ENCODE results near the gene TP53I13.

The TP53I13 gene

DNA sequence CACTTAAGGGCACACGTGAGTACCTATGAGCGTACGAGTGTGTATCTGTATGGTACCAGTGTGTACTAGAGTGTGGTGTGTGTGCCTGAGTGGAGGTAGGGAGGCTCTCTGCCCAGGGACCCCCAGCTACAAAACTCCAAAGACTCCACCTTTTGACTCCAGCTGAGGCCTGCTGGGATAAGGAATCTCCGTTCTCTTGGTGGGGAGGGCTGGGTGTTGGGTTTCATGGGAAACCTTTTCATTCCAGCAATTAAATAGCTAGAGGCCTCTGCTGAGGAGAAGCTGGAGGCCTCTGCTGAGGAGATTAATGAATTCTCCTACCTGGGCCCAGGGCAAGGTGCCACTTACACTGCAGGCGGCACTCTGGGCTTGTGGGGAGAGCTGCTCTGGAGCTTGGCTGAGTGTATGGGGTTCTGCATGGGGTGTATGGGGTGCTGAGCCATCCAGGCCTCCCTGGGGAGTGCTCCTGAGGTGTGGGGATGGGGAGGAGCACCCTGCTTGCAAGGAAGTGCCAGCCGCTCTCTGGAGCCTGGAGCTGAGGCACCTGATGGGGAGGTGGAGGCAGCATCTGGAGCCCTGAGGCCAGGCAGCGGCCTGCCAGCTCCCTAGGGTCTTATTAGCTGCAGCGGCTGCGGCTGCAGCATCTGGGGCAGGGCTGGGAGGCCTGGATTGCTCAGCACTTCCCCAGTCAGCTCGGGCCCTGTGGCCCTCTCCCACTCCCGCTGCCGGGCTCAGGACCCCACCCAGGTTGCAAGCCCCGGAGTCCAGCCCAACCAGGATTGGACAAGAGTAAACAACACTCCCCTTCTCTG is 29.1 kb downstream of the TP53I13 start:
- Histone ChIP-seq H3K9ac (0 out of 2 replicates have a peak overlapping the region, but pooled peaks have one; percentile 34), H3K9me3 (no peaks in the 10 kb centered on the region), H3K27me3 (no peaks in the 10 kb centered on the region), H3K4me3 (no peak overlapping the region), H3K4me2 (peak overlapping the region; percentile 97), H3K36me3 (no peaks in the 10 kb centered on the region), H3K4me1 (peaks cover 63% of the 10 kb centered on the region), H3K27ac (peak overlapping the region; percentile 38; the same call in 1 of the 2 replicates), H4K20me1 (peaks cover 77% of the 10 kb centered on the region)
- no peak for TF ChIP-seq Cebpa-rat (IDR thresholded peaks at IDR 0.05)

DNA sequence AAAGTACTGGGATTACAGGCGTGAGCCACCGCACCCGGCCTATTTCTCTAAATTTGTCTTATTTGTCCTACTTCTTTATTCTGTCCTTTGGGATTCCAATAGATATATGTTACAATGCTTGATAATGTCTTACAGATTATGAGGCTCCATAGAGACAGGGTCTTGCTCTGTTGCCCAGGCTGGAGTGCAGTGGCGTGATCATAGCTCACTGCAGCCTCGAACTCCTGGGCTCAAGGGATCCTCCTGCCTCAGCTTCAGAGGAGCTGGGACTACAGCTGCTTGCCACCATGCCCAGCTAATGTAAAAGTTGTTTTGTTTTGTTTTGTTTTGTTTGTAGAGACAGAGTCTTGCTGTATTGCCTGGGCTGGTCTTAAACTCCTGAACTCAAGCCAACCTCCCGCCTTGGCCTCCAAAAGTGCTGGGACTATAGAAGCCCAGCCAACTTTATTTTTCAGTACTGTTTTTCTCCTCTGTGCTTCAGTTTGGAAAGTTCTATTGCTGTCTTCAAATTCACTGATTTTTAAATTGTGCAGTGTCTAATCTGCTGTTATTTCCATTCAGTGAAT is 34.7 kb downstream of the TP53I13 start:
- H4K20me1 ChIP-seq, result peaks cover 74% of the 10 kb centered on the region
- H3K36me3 ChIP-seq, result peaks cover 10% of the 10 kb centered on the region
- no peak overlapping the region for H3K9ac ChIP-seq
- TF ChIP-seq Cebpa-rat (IDR thresholded peaks at IDR 0.05), result no peak
- H3K4me3 ChIP-seq, result no peak overlapping the region
- H3K4me1 ChIP-seq, result peaks cover 37% of the 10 kb centered on the region
- H3K9me3 ChIP-seq, result no peaks in the 10 kb centered on the region
- H3K27ac ChIP-seq, result no peak overlapping the region
- H3K4me2 ChIP-seq, result no peak overlapping the region
- H3K27me3 ChIP-seq, result no peaks in the 10 kb centered on the region

DNA sequence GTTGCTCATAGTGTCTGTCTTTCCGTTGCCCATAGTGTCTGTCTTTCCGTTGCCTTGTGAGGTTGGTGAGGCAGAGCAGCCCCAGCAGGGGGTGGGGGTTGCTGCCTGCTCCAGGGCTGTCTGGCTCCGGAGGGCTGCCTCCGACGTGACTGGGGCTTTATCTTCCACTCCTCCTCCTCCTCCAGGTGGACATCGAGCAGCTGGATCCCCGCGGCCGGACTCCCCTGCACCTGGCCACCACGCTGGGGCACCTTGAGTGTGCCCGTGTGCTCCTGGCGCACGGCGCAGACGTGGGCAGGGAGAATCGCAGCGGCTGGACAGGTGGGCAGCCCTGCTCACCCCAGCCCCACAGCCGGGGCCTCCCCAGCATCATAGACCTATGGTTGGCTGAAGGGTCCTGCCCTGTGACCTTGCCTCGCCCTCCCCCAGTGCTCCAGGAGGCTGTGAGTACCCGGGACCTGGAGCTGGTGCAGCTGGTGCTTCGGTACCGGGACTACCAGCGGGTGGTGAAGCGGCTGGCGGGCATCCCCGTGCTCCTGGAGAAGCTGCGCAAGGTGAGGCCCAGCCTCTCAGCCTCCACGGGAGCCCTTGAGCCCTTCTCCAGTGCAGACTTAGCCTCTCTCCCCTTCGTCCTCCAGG is 39.2 kb downstream of the TP53I13 start:
- peak overlapping the region; percentile 74 for H3K27ac ChIP-seq
- H3K36me3 ChIP-seq, result peaks cover 54% of the 10 kb centered on the region
- peak overlapping the region; percentile 54 for H3K9ac ChIP-seq
- peak overlapping the region; percentile 62 for H3K4me2 ChIP-seq
- peaks cover 58% of the 10 kb centered on the region for H4K20me1 ChIP-seq
- no peaks in the 10 kb centered on the region for H3K27me3 ChIP-seq
- H3K4me3 ChIP-seq, result no peak overlapping the region
- H3K9me3 ChIP-seq, result no peaks in the 10 kb centered on the region
- H3K4me1 ChIP-seq, result peaks cover 40% of the 10 kb centered on the region
- TF ChIP-seq Cebpa-rat (IDR thresholded peaks at IDR 0.05), result no peak

DNA sequence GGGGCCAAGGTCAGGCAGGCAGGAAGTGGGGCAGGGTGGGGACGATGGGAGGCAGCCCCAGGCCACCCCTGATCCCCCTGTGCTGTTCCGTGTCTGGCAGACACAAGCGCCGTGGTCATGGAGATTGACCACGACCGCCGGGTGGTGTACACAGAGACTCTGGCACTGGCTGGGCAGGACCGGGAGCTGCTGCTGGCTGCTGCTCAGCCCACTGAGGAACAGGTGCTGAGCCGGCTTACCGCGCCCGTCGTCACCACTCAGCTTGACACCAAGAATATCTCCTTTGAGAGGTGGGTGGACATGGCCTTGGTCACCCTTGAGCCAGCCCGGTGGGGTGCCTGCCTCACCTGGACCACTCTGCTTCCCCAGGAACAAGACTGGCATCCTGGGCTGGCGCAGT is 40.5 kb downstream of the TP53I13 start:
- peak overlapping the region; percentile 30; the same call in 1 of the 2 replicates for H3K27ac ChIP-seq
- no peak overlapping the region for H3K4me3 ChIP-seq
- no peaks in the 10 kb centered on the region for H3K27me3 ChIP-seq
- peaks cover 54% of the 10 kb centered on the region for H4K20me1 ChIP-seq
- peaks cover 58% of the 10 kb centered on the region for H3K36me3 ChIP-seq
- H3K9ac ChIP-seq, result no peak overlapping the region
- H3K4me1 ChIP-seq, result peaks cover 52% of the 10 kb centered on the region
- TF ChIP-seq Cebpa-rat (IDR thresholded peaks at IDR 0.05), result no peak
- H3K9me3 ChIP-seq, result no peaks in the 10 kb centered on the region
- H3K4me2 ChIP-seq, result no peak overlapping the region

DNA sequence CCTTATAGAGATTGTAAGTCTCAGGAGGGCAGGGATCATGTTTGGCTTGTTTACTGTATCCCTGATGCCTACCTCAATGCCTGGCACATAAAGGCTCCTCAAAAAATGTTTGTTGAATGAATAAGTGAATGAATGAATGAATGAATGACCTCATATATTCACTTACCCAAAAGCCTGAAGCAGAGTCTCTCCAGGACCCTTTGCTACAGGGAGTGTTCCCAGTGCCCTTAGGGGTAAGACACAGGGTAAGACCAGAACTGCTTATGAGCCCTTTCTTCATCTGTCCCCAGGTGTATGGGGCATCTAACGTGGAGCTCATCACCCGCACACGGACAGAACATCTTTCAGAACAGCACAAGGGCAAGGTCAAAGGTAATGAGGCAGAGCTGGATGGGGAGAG is 41.9 kb downstream of the TP53I13 start:
- Histone ChIP-seq H3K4me1 (peaks cover 66% of the 10 kb centered on the region), H4K20me1 (peaks cover 56% of the 10 kb centered on the region), H3K27ac (no peak overlapping the region), H3K9me3 (no peaks in the 10 kb centered on the region), H3K36me3 (peaks cover 58% of the 10 kb centered on the region), H3K4me3 (no peak overlapping the region), H3K27me3 (no peaks in the 10 kb centered on the region), H3K9ac (no peak overlapping the region), H3K4me2 (no peak overlapping the region)
- TF ChIP-seq Cebpa-rat (IDR thresholded peaks at IDR 0.05), result no peak

DNA sequence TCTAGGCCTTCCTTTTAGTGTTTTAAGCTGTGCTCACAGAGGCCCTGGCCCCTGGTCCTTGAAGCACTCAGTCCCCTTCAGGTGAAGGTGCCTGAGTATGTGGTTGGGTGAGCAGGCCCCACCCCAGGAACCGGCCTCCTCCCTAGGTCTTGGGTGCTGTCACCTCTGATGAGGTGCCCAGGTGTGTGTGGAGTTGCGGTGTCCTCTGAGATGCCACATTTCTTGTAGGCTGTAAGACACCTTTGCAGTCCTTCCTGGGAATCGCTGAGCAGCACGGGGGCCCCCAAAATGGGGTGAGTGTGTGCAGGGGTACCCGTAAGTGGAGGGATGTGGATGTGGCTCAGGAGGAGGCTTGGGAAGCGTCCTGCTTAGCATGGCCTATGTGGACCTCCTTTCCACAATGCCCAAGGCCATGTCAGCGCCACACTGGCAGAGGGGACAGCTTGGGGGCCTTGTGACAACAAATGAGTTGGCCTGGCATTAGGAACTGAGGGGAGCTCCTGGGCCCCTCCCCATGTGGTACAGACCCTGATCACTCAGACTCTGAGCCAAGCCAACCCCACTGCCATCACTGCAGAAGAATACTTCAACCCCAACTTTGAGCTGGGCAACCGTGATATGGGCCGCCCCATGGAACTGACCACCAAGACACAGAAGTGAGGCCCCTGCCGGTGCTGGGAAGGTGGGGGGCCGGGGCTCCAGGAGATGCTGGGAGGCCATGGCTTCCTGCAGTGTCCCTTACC is 43.0 kb downstream of the TP53I13 start:
- no peaks in the 10 kb centered on the region for H3K9me3 ChIP-seq
- H3K27ac ChIP-seq, result no peak overlapping the region
- H3K4me2 ChIP-seq, result no peak overlapping the region
- H3K27me3 ChIP-seq, result peaks cover 10% of the 10 kb centered on the region
- no peak for TF ChIP-seq Cebpa-rat (IDR thresholded peaks at IDR 0.05)
- H3K4me1 ChIP-seq, result peaks cover 75% of the 10 kb centered on the region
- H4K20me1 ChIP-seq, result peaks cover 62% of the 10 kb centered on the region
- H3K36me3 ChIP-seq, result peaks cover 58% of the 10 kb centered on the region
- H3K4me3 ChIP-seq, result no peak overlapping the region
- H3K9ac ChIP-seq, result no peak overlapping the region

DNA sequence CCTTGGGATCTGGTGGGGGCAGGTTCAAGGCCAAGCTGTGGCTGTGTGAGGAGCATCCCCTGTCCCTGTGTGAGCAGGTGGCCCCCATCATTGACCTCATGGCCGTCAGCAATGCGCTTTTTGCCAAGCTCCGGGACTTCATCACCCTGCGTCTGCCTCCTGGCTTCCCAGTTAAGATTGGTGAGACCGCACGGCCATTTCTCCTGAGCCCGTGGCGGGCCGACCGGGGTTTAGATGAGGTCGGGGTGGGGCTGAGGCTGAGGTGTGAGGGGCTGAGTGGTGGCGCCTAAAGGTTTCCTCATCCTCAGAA is 43.5 kb downstream of the TP53I13 start:
- Histone ChIP-seq H3K9ac (no peak overlapping the region), H3K27me3 (peaks cover 16% of the 10 kb centered on the region), H3K4me3 (no peak overlapping the region), H3K36me3 (peaks cover 58% of the 10 kb centered on the region), H3K4me2 (no peak overlapping the region), H3K9me3 (no peaks in the 10 kb centered on the region), H4K20me1 (peaks cover 62% of the 10 kb centered on the region), H3K4me1 (peaks cover 75% of the 10 kb centered on the region), H3K27ac (no peak overlapping the region)
- TF ChIP-seq Cebpa-rat (IDR thresholded peaks at IDR 0.05), result no peak

DNA sequence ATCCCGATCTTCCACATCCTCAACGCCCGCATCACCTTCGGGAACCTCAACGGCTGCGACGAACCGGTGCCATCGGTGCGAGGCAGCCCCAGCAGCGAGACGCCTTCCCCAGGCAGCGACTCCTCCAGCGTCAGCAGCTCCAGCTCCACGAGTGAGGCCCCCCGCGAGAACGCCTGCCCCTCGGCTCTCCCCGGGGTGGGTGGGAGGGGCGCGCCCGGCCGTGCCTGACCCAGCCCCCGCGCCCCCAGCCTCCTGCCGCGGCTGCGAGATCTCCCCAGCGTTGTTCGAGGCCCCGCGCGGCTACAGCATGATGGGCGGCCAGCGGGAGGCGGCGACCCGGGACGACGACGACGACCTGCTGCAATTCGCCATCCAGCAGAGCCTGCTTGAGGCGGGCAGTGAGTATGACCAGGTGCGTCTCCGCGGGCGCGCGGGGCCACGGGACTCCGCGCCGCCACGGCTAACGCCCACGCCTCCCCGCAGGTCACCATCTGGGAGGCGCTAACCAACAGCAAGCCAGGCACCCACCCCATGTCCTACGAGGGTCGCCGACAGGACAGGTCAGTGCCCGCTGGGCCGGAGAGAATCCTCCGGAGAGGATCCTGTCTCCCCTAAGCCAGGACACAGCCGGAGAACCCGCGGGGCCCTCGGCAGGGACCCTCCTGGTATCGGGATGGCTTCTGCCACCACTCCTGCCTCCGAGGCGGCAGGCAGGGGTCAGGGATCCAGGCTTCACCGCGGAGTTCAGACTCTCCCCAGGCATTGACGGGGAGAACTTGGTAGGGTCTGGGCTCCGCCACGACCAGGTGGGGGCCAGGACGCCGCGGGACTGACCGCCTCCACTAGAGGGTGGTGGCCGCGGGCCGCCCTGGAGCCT is 44.1 kb downstream of the TP53I13 start:
- Histone ChIP-seq H4K20me1 (peaks cover 56% of the 10 kb centered on the region), H3K4me3 (peak overlapping the region; percentile 36; the same call in 1 of the 2 replicates), H3K9ac (no peak overlapping the region), H3K4me2 (peak overlapping the region; percentile 99), H3K36me3 (peaks cover 53% of the 10 kb centered on the region), H3K27me3 (peaks cover 22% of the 10 kb centered on the region), H3K9me3 (no peaks in the 10 kb centered on the region), H3K4me1 (peaks cover 75% of the 10 kb centered on the region), H3K27ac (peak overlapping the region; percentile 44; the same call in 1 of the 2 replicates)
- no peak for TF ChIP-seq Cebpa-rat (IDR thresholded peaks at IDR 0.05)

DNA sequence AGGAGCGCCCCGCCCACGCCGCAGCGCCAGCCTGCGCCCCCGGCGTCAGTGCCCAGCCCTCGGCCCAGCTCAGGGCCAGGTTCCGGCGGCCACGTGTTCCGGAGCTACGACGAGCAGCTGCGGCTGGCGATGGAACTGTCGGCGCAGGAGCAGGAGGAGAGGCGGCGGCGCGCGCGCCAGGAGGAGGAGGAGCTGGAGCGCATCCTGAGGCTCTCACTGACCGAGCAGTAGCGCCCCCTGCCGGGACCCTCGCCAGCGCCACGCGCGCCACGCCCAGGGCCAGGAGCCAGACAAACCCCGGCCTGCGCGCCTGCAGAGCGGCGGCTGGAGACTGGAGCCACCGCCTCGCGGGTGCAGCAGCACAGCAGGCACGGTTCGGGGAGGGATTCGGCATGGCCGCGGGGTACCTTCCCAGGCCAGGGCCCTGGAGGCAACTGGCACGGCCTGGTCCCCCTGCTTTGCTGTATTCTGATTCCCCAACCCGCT is 44.9 kb downstream of the TP53I13 start:
- H3K4me3 ChIP-seq, result peak overlapping the region; percentile 37
- peaks cover 45% of the 10 kb centered on the region for H3K36me3 ChIP-seq
- H3K9ac ChIP-seq, result no peak overlapping the region
- H3K27me3 ChIP-seq, result peaks cover 22% of the 10 kb centered on the region
- H3K27ac ChIP-seq, result peak overlapping the region; percentile 44; the same call in 1 of the 2 replicates
- peak overlapping the region; percentile 99 for H3K4me2 ChIP-seq
- H4K20me1 ChIP-seq, result peaks cover 49% of the 10 kb centered on the region
- TF ChIP-seq Cebpa-rat (IDR thresholded peaks at IDR 0.05), result no peak
- H3K9me3 ChIP-seq, result no peaks in the 10 kb centered on the region
- peaks cover 75% of the 10 kb centered on the region for H3K4me1 ChIP-seq
